ENCODE results near the gene DPYD.

- TF ChIP-seq EP300 (IDR thresholded peaks at IDR 0.05) (no peak), CTCF (IDR thresholded peaks at IDR 0.05) (no peak), POLR2A (IDR thresholded peaks at IDR 0.05) (no peak), POLR2AphosphoS5 (IDR thresholded peaks at IDR 0.05) (no peak)
These were observed 415.5 kb downstream of the DPYD start for GRCh38 chr1:97505289-97505688.

Measured in sigmoid colon (tissue), 4 donors.